K562 (cell line): Measurements from ENCODE around the gene TMPRSS9. TPM values are rescaled to one million over a fixed set of nuclear protein-coding genes. Genes with fewer than 3 reads are reported as not detected.
A peak's percentile ranks its signal among the peaks of the same experiment; 100 is the strongest.

Experiments
- CEBPG ChIP-seq, 3 experiments: fragments of 200-800 bp in 1 of 3; sonication (Bioruptor generic) in 1 of 3; sonication (generic) in 1 of 3; formaldehyde crosslinking in 1 of 3; IDR thresholded peaks in 2 of 3; conservative IDR thresholded peaks in 1 of 3; 2 replicates each; pipeline versions ENCODE4 v1.6.1 to v1.8.0; 2016 to 2022; ENCODE audit warnings: missing compliant biosample characterization in 2 of 3, missing genetic modification characterization in 2 of 3, mild to moderate bottlenecking in 1 of 3, missing genetic modification reagents in 1 of 3
- CHD2 ChIP-seq: IDR thresholded peaks from 2 replicates; pipeline ENCODE4 v1.6.1; 2011; ENCODE audit warnings: low read depth, low read length
- ETV5 ChIP-seq: sonication (generic); formaldehyde crosslinking; IDR thresholded peaks from 2 replicates; pipeline ENCODE4 v1.4.0; 2020; ENCODE audit warnings: low read depth, mild to moderate bottlenecking, missing genetic modification reagents
- FOXA3 ChIP-seq, 2 experiments: fragments of 450-650 bp in 1 of 2; sonication (generic) in 1 of 2; formaldehyde crosslinking; IDR thresholded peaks in 1 of 2; conservative IDR thresholded peaks in 1 of 2; 2 replicates each; pipeline versions ENCODE4 v1.4.0 to v1.8.0; 2020 to 2022; ENCODE audit warnings: mild to moderate bottlenecking in 2 of 2, missing genetic modification reagents in 1 of 2
- HNRNPK ChIP-seq: fragments of 200-400 bp; formaldehyde crosslinking; IDR thresholded peaks from one replicate; pipeline ENCODE4 v1.6.1; 2018; ENCODE audit warnings: mild to moderate bottlenecking, low read depth, low read length; ENCODE audit not compliant: poor library complexity, severe bottlenecking
- JUNB ChIP-seq: fragments of 450-650 bp; formaldehyde crosslinking; conservative IDR thresholded peaks from 2 replicates; pipeline ENCODE4 v1.4.0; 2020; ENCODE audit warnings: mild to moderate bottlenecking
- NONO ChIP-seq, 2 experiments: fragments of 200-400 bp in 1 of 2; fragments of 450-650 bp in 1 of 2; formaldehyde crosslinking in 1 of 2; IDR thresholded peaks; 2 replicates each; pipeline ENCODE4 v1.6.1; 2017; ENCODE audit warnings: low read depth in 2 of 2, mild to moderate bottlenecking in 2 of 2, moderate library complexity in 2 of 2, low read length in 1 of 2
- RBM25 ChIP-seq: fragments of 200-400 bp; formaldehyde crosslinking; IDR thresholded peaks from 2 replicates; pipeline ENCODE4 v1.6.1; 2018; ENCODE audit warnings: low read length, low read depth, moderate library complexity; ENCODE audit not compliant: severe bottlenecking
- TARDBP ChIP-seq: fragments of 450-650 bp; IDR thresholded peaks from 2 replicates; pipeline ENCODE4 v1.6.1; 2016
- ZNF121 ChIP-seq: sonication (generic); formaldehyde crosslinking; conservative IDR thresholded peaks from 2 replicates; pipeline ENCODE4 v1.8.0; 2022; ENCODE audit warnings: missing genetic modification reagents
- ZNF140 ChIP-seq: fragments of 250-450 bp; sonication (Bioruptor Pico); IDR thresholded peaks from 2 replicates; pipeline ENCODE4 v1.8.0; 2021; ENCODE audit warnings: moderate library complexity, mild to moderate bottlenecking, inconsistent platforms
- ZNF232 ChIP-seq: sonication (generic); formaldehyde crosslinking; IDR thresholded peaks from 2 replicates; pipeline ENCODE4 v1.8.0; 2022; ENCODE audit warnings: mild to moderate bottlenecking, missing genetic modification reagents
- ZNF589 ChIP-seq: fragments of 200-800 bp; sonication (Bioruptor generic); IDR thresholded peaks from 2 replicates; pipeline ENCODE4 v1.6.1; 2016; ENCODE audit warnings: low read depth, missing genetic modification characterization, missing compliant biosample characterization
- ZNF75A ChIP-seq: fragments of 450-650 bp; formaldehyde crosslinking; IDR thresholded peaks from 2 replicates; pipeline ENCODE4 v1.4.0; 2020; ENCODE audit warnings: mild to moderate bottlenecking
- polyA plus RNA-seq, 8 experiments: library from polyadenylated mRNA; depleted of rRNA in 4 of 8; stranded (reverse) in 5 of 8; unstranded in 3 of 8; fragments of >200 nt; fragmentation: Nextera tagmentation in 2 of 8; fragmentation: Illumina TruSeq in 1 of 8; extraction: Ambion mirVana in 2 of 8; extraction: Trizol in 1 of 8; gene quantifications; 2 replicates each; pipeline versions ENCODE4 v1.2.1 to v1.2.3, GENCODE V29; 2011 to 2014; ENCODE audit warnings: inconsistent platforms in 1 of 8, missing spikeins in 1 of 8
- total RNA-seq, 7 experiments: library from RNA; depleted of rRNA in 6 of 7; stranded (reverse); fragments of >200 nt in 6 of 7; fragmentation: Illumina TruSeq in 2 of 7; extraction: Trizol in 2 of 7; gene quantifications; 2 replicates each; pipeline versions ENCODE4 v1.2.1 to v1.2.3, GENCODE V29; 2011 to 2021; ENCODE audit warnings: low replicate concordance in 1 of 7
- TF ChIP-seq, protein P1 (sequence below), 2 experiments: fragments of 200-800 bp in 1 of 2; sonication (Bioruptor generic) in 1 of 2; sonication (generic) in 1 of 2; formaldehyde crosslinking in 1 of 2; IDR thresholded peaks in 1 of 2; conservative IDR thresholded peaks in 1 of 2; 2 replicates each; pipeline versions ENCODE4 v1.5.0 to v1.6.1; 2016 to 2020; ENCODE audit warnings: missing compliant biosample characterization in 1 of 2, missing genetic modification characterization in 1 of 2, missing genetic modification reagents in 1 of 2
- TF ChIP-seq, protein P2 (sequence below), 2 experiments: fragments of 450-650 bp; IDR thresholded peaks; 2 replicates each; pipeline ENCODE4 v1.6.1; 2016

TMPRSS9 gene
- total and polyA plus RNA-seq, 9 of the 15 experiments (the other 6 are each of a cell fraction or from before 2014, with no cell fraction given): 0.01 to 0.03 TPM; not detected in 7

DNA sequence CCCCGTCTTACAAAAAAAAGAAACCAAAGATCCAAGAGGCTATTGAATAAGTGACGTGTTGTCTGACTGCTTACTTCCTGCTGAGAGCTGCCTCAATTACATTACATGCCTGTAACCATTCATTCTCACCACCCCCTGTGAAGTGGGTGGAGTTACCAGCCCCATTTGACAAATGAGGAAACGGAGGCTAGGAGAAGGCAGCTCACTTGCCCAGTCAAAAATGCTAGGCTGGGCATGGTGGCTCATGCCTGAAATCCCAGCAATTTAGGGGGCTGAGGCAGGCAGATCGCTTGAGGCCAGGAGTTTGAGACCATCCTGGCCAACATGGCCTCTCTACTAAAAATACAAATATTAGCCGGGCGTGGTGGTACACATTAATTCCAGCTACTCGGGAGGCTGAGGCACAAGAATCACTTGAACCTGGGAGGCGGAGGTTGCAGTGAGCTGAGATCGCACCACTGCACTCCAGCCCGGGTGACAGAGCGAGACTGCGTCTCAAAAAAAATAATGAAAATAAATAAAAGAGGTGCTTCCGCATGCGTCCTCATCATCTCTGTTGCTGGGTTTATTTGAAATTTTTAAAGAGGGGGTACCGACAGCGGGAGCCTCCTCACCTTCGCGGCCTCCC is 32.2 kb upstream of the TMPRSS9 start (continued):
- TF ChIP-seq, protein P1, sequence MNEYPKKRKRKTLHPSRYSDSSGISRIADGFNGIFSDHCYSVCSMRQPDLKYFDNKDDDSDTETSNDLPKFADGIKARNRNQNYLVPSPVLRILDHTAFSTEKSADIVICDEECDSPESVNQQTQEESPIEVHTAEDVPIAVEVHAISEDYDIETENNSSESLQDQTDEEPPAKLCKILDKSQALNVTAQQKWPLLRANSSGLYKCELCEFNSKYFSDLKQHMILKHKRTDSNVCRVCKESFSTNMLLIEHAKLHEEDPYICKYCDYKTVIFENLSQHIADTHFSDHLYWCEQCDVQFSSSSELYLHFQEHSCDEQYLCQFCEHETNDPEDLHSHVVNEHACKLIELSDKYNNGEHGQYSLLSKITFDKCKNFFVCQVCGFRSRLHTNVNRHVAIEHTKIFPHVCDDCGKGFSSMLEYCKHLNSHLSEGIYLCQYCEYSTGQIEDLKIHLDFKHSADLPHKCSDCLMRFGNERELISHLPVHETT (CRISPR knock-in tag; conservative IDR thresholded peaks at IDR 0.05 in 1 of 2, IDR thresholded peaks at IDR 0.05 in 1 of 2): 0 out of 4 replicates have a peak, but pooled peaks of 1 of the 2 experiments have one; percentile 10
- TF ChIP-seq TARDBP (no peak), ETV5 (CRISPR knock-in tag) (no peak), ZNF140 (CRISPR knock-in tag) (no peak), ZNF75A (CRISPR knock-in tag) (no peak), RBM25 (no peak), FOXA3 (CRISPR knock-in tag; conservative IDR thresholded peaks at IDR 0.05 in 1 of 2, IDR thresholded peaks at IDR 0.05 in 1 of 2) (no peak), HNRNPK (no peak), ZNF121 (CRISPR knock-in tag) (no peak), CHD2 (no peak), JUNB (CRISPR knock-in tag) (no peak), NONO (IDR thresholded peaks at IDR 0.05; ENCODE audit: low read depth in 2 of 2, low read length in 1 of 2) (no peak), CEBPG (CRISPR knock-in tag; IDR thresholded peaks at IDR 0.05) (0 out of 2 replicates have a peak, but pooled peaks have one; percentile 14), CEBPG (tag; conservative IDR thresholded peaks at IDR 0.05 in 1 of 2, IDR thresholded peaks at IDR 0.05 in 1 of 2) (no peak), ZNF589 (CRISPR knock-in tag) (no peak), ZNF232 (CRISPR knock-in tag) (no peak)
- TF ChIP-seq, protein P2, sequence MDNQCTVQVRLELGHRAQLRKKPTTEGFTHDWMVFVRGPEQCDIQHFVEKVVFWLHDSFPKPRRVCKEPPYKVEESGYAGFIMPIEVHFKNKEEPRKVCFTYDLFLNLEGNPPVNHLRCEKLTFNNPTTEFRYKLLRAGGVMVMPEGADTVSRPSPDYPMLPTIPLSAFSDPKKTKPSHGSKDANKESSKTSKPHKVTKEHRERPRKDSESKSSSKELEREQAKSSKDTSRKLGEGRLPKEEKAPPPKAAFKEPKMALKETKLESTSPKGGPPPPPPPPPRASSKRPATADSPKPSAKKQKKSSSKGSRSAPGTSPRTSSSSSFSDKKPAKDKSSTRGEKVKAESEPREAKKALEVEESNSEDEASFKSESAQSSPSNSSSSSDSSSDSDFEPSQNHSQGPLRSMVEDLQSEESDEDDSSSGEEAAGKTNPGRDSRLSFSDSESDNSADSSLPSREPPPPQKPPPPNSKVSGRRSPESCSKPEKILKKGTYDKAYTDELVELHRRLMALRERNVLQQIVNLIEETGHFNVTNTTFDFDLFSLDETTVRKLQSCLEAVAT (IDR thresholded peaks at IDR 0.05): peak in 1 of 2 experiments; percentile 26; a peak in 1 of 4 replicates
